ENCODE data around the gene CSE1L. TPM values are rescaled to one million over a fixed set of nuclear protein-coding genes. Genes with fewer than 3 reads are reported as not detected.

Gene CSE1L
- total RNA-seq, 1 experiment from 2014 or later: 316 TPM

DNA sequence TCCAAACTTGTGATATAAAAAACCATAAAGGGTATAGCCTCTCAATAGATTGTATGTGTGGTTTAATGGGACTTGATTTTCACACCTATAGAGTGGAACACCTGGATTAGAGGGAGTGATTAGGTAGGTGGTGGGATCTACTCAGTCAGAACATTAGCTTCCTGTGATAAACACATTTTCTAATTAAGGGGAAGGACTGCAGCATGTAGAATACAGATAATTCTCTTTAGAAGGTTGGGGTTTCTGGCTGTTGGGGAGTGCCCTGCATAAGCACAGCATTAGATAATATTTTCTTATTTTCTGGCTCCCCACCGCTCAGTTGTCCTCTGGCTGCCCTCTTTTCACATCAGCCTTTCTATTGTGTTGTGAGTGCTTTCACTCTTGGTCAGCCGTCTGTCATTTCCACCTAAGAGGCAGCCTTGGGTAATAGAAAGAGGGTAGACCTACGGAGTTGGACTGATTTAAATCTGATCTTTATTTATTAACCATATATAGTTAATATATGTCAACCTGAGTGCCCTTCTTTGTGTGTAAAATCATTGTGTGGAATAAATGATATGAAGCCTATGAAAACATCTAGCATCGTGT lies 8.0 kb downstream of the CSE1L start:
- intact Hi-C loops (cut with micrococcal nuclease; ENCODE audit: unreplicated experiment): no loop called here
- Histone ChIP-seq H3K4me1 (peaks cover 27% of the 10 kb centered on the region), H3K9me3 (no peaks in the 10 kb centered on the region), H3K27me3 (replicated peaks; ENCODE audit: control insufficient read depth, insufficient read depth, low read length) (no peaks in the 10 kb centered on the region), H3K4me3 (ENCODE audit: low read depth, low read length) (no peak overlapping the region), H3K36me3 (ENCODE audit: control insufficient read depth, insufficient read depth, low read length) (peaks cover 1% of the 10 kb centered on the region; the same call in 1 of the 2 replicates)
- no peak overlapping the region for H3K4me3 Mint-ChIP-seq (ENCODE audit: unreplicated experiment)
- TF ChIP-seq, protein P1, sequence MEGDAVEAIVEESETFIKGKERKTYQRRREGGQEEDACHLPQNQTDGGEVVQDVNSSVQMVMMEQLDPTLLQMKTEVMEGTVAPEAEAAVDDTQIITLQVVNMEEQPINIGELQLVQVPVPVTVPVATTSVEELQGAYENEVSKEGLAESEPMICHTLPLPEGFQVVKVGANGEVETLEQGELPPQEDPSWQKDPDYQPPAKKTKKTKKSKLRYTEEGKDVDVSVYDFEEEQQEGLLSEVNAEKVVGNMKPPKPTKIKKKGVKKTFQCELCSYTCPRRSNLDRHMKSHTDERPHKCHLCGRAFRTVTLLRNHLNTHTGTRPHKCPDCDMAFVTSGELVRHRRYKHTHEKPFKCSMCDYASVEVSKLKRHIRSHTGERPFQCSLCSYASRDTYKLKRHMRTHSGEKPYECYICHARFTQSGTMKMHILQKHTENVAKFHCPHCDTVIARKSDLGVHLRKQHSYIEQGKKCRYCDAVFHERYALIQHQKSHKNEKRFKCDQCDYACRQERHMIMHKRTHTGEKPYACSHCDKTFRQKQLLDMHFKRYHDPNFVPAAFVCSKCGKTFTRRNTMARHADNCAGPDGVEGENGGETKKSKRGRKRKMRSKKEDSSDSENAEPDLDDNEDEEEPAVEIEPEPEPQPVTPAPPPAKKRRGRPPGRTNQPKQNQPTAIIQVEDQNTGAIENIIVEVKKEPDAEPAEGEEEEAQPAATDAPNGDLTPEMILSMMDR (IDR thresholded peaks at IDR 0.05; ENCODE audit: insufficient read depth in 1 of 2, low read depth in 1 of 2, low read length in 1 of 2, severe bottlenecking in 1 of 2, unreplicated experiment in 1 of 2): no peak
- ChIA-PET POLR2A (interaction anchor here (0.5 kb wide), 1 partner anchor 10 kb away, joined by 3 read pairs; no protein-coding TSS in a partner anchor), CTCF (interaction anchor here (0.5 kb wide), 1 partner anchor 10 kb away, joined by 3 read pairs; no protein-coding TSS in a partner anchor)
- no peaks in the 10 kb centered on the region for H3K9me3 Mint-ChIP-seq (ENCODE audit: unreplicated experiment)
- H3K27me3 Mint-ChIP-seq (ENCODE audit: insufficient read depth, unreplicated experiment): no peaks in the 10 kb centered on the region
- H3K27ac Mint-ChIP-seq (ENCODE audit: unreplicated experiment): no peak overlapping the region
- no TSS peak for BruUV-seq (replicated peaks)
- H3K36me3 Mint-ChIP-seq (ENCODE audit: insufficient read depth, unreplicated experiment): peaks cover 88% of the 10 kb centered on the region
- H3K4me1 Mint-ChIP-seq (ENCODE audit: low read depth, unreplicated experiment): peaks cover 17% of the 10 kb centered on the region
- no peak for DNase-seq

DNA sequence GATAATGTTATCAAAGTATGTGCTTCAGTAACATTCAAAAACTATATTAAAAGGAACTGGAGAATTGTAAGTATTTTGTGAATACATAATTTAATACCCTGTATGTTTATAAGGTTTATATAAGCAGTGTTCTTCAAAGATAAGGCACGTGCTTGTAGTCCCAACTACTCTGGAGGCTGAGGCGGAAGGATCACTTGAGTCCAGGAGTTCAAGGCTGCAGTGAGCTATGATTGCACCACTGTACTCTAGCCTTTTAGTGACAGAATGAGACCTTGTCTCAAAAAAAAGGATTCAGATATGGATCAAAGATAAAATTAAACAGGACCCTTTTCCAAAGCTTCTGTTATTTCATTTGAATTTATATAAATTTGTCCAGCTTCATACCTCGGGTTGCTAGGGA lies 17.2 kb downstream of the CSE1L start:
- Histone ChIP-seq H3K9me3 (no peaks in the 10 kb centered on the region), H3K4me1 (no peaks in the 10 kb centered on the region), H3K36me3 (ENCODE audit: control insufficient read depth, insufficient read depth, low read length) (peaks cover 11% of the 10 kb centered on the region), H3K4me3 (ENCODE audit: low read depth, low read length) (no peak overlapping the region), H3K27me3 (replicated peaks; ENCODE audit: control insufficient read depth, insufficient read depth, low read length) (no peaks in the 10 kb centered on the region)
- intact Hi-C loops (cut with micrococcal nuclease; ENCODE audit: unreplicated experiment): no loop called here
- H3K27ac Mint-ChIP-seq (ENCODE audit: unreplicated experiment): no peak overlapping the region
- no peak for DNase-seq
- no peaks in the 10 kb centered on the region for H3K4me1 Mint-ChIP-seq (ENCODE audit: low read depth, unreplicated experiment)
- no TSS peak for BruUV-seq (replicated peaks)
- H3K9me3 Mint-ChIP-seq (ENCODE audit: unreplicated experiment): no peaks in the 10 kb centered on the region
- H3K36me3 Mint-ChIP-seq (ENCODE audit: insufficient read depth, unreplicated experiment): peaks cover 98% of the 10 kb centered on the region
- CTCF ChIA-PET: interaction anchor here (0.8 kb wide), 1 partner anchor 35 kb away, joined by 3 read pairs; no protein-coding TSS in a partner anchor
- no peaks in the 10 kb centered on the region for H3K27me3 Mint-ChIP-seq (ENCODE audit: insufficient read depth, unreplicated experiment)
- TF ChIP-seq, protein P1 (IDR thresholded peaks at IDR 0.05; ENCODE audit: insufficient read depth in 1 of 2, low read depth in 1 of 2, low read length in 1 of 2, severe bottlenecking in 1 of 2, unreplicated experiment in 1 of 2): no peak
- POLR2A ChIA-PET: interaction anchor here (0.6 to 0.9 kb wide), 2 partner anchors 17 to 20 kb away, joined by 3 read pairs; no protein-coding TSS in a partner anchor
- no peak overlapping the region for H3K4me3 Mint-ChIP-seq (ENCODE audit: unreplicated experiment)

DNA sequence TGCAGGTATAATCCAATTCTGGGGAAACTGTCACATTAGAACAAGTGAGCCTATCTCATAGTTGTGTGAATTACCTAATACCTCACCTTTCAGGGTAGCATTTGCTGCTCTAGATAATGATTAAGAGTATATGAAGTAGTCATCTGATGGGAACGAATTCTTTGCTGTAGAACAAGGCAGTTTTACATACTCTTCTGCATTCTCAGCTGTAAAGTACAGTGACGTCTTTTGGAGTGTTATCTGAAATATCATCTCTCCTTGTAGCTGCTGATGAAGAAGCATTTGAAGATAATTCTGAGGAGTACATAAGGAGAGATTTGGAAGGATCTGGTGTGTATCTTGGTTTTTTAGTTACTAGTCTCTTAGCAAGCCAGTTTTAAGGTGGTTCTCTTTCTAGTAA lies 28.4 kb downstream of the CSE1L start:
- H3K27ac Mint-ChIP-seq (ENCODE audit: unreplicated experiment): no peak overlapping the region
- H3K4me3 ChIP-seq (ENCODE audit: low read depth, low read length): no peak overlapping the region
- no peaks in the 10 kb centered on the region for H3K4me1 ChIP-seq
- H3K36me3 ChIP-seq (ENCODE audit: control insufficient read depth, insufficient read depth, low read length): peaks cover 11% of the 10 kb centered on the region
- no TSS peak for BruUV-seq (replicated peaks)
- H3K27me3 ChIP-seq (replicated peaks; ENCODE audit: control insufficient read depth, insufficient read depth, low read length): no peaks in the 10 kb centered on the region
- H3K9me3 ChIP-seq: no peaks in the 10 kb centered on the region
- no peak overlapping the region for H3K4me3 Mint-ChIP-seq (ENCODE audit: unreplicated experiment)
- TF ChIP-seq, protein P1 (IDR thresholded peaks at IDR 0.05; ENCODE audit: insufficient read depth in 1 of 2, low read depth in 1 of 2, low read length in 1 of 2, severe bottlenecking in 1 of 2, unreplicated experiment in 1 of 2): no peak
- intact Hi-C loops (cut with micrococcal nuclease; ENCODE audit: unreplicated experiment): no loop called here
- no peaks in the 10 kb centered on the region for H3K27me3 Mint-ChIP-seq (ENCODE audit: insufficient read depth, unreplicated experiment)
- POLR2A ChIA-PET: no interaction called here
- DNase-seq: no peak
- no peaks in the 10 kb centered on the region for H3K9me3 Mint-ChIP-seq (ENCODE audit: unreplicated experiment)
- peaks cover 100% of the 10 kb centered on the region for H3K36me3 Mint-ChIP-seq (ENCODE audit: insufficient read depth, unreplicated experiment)
- no peaks in the 10 kb centered on the region for H3K4me1 Mint-ChIP-seq (ENCODE audit: low read depth, unreplicated experiment)
- CTCF ChIA-PET: no interaction called here

Measured in Caco-2 (cell line).